Left lobe of liver (tissue), 1 donor: ENCODE results near the gene PPDPF. TPM values are rescaled to one million over a fixed set of nuclear protein-coding genes. Genes with fewer than 3 reads are reported as not detected.

Experiments
- total RNA-seq: library from RNA; stranded (reverse); gene quantifications from one replicate; pipeline ENCODE4 v1.2.1, GENCODE V29; 2021
- donor health status: DM: no; HTN: yes; CAD: no.

PPDPF gene
- total RNA-seq, 1 donor from 2014 or later: 88.0 TPM

Other genes with a start within 250 kb of the PPDPF start
- 42.6 TPM for gene ARFGAP1, start 248.0 kb upstream of the PPDPF start, total RNA-seq
- not detected for gene COL20A1, start 227.6 kb upstream of the PPDPF start, total RNA-seq
- gene CHRNA4, start 159.4 kb upstream of the PPDPF start, total RNA-seq: 145 TPM
- gene KCNQ2, start 48.1 kb upstream of the PPDPF start, total RNA-seq: not detected
- gene EEF1A2, start 21.7 kb upstream of the PPDPF start, total RNA-seq: 0.73 TPM
- 12.0 TPM for gene PTK6, start 16.6 kb downstream of the PPDPF start, total RNA-seq
- gene SRMS, start 27.0 kb downstream of the PPDPF start, total RNA-seq: not detected
- not detected for gene FNDC11, start 33.4 kb downstream of the PPDPF start, total RNA-seq
- gene HELZ2, start 53.5 kb downstream of the PPDPF start, total RNA-seq: 18.1 TPM
- 4.5 TPM for gene GMEB2, start 106.3 kb downstream of the PPDPF start, total RNA-seq
- 1.5 TPM for gene STMN3, start 132.7 kb downstream of the PPDPF start, total RNA-seq
- 13.8 TPM for gene RTEL1, start 137.5 kb downstream of the PPDPF start, total RNA-seq
- gene TNFRSF6B, start 175.9 kb downstream of the PPDPF start, total RNA-seq: 0.40 TPM
- 23.6 TPM for gene ARFRP1, start 187.2 kb downstream of the PPDPF start, total RNA-seq
- gene ZGPAT, start 187.3 kb downstream of the PPDPF start, total RNA-seq: 64.1 TPM
- gene LIME1, start 215.9 kb downstream of the PPDPF start, total RNA-seq: 122 TPM
- 195 TPM for gene SLC2A4RG, start 219.0 kb downstream of the PPDPF start, total RNA-seq